ENCODE data around the gene MAPKAPK2.

MAPKAPK2 gene

DNA sequence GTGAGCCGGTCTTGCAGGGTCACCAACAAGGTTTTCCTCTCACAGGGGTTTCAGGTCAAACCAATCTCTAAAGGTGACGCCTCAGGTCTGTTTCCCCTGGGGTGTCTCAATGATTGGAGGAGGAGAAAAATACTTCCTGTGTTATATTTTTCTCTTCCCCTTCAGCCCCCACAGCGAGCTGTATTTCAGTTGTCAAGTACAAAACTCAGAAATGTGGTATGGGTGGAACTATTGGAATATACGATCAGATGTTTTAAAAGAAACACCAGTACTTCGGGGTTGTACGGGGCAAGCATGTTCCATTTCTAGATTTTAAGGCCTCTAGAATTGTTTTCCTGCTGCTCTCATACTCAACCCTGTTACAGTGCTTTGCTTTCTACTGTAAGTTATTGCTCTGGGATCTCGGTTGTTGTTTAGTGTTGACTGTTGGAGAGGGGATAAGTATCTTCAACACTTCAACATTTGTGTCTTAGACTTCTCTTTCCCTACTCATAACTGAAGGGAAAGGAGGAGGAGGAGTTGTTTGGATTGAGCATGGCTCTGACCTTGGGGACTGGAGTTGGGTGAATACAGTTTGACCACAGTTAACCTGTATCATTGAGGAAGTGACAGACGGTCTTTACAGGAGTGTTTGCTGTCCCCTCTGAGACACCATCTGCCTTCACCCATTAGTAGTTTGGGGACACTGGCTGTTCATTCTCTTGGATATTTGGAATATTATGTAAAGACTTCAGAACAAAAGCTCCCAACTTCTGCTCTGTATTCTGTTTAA, 2.0 kb downstream of the MAPKAPK2 start:
- Histone ChIP-seq H3K9me3 (ENCODE audit: insufficient read depth, low read depth, low read length) (no peaks in the 10 kb centered on the region), H3K4me2 (ENCODE audit: low read depth, low read length, poor library complexity, severe bottlenecking) (peak overlapping the region; percentile 79), H4K20me1 (ENCODE audit: insufficient read depth, low read length, poor library complexity, severe bottlenecking) (peaks cover 56% of the 10 kb centered on the region), H3K9ac (ENCODE audit: low read depth, low read length, poor library complexity, severe bottlenecking) (peak overlapping the region; percentile 81), H3K27me3 (ENCODE audit: insufficient read depth, low read length, poor library complexity, severe bottlenecking) (peaks cover 3% of the 10 kb centered on the region), H3F3A (ENCODE audit: low read depth) (no peaks in the 10 kb centered on the region), H3K4me1 (ENCODE audit: insufficient read depth, low read length, poor library complexity, severe bottlenecking) (peaks cover 45% of the 10 kb centered on the region), H2AFZ (ENCODE audit: low read length) (peak overlapping the region; percentile 29; the same call in 1 of the 2 replicates), H3K4me3 (ENCODE audit: low read length, poor library complexity, severe bottlenecking) (peak overlapping the region; percentile 92), H3K79me2 (ENCODE audit: insufficient read depth, low read length) (peaks cover 66% of the 10 kb centered on the region), H3K36me3 (ENCODE audit: insufficient read depth, low read length) (no peaks in the 10 kb centered on the region), H3K9me2 (replicated peaks; ENCODE audit: low read depth, low read length) (no peaks in the 10 kb centered on the region)
- TF ChIP-seq CTCF (conservative IDR thresholded peaks at IDR 0.05; ENCODE audit: low read length) (no peak), EZH2phosphoT487 (IDR thresholded peaks at IDR 0.05; ENCODE audit: borderline replicate concordance) (no peak)

DNA sequence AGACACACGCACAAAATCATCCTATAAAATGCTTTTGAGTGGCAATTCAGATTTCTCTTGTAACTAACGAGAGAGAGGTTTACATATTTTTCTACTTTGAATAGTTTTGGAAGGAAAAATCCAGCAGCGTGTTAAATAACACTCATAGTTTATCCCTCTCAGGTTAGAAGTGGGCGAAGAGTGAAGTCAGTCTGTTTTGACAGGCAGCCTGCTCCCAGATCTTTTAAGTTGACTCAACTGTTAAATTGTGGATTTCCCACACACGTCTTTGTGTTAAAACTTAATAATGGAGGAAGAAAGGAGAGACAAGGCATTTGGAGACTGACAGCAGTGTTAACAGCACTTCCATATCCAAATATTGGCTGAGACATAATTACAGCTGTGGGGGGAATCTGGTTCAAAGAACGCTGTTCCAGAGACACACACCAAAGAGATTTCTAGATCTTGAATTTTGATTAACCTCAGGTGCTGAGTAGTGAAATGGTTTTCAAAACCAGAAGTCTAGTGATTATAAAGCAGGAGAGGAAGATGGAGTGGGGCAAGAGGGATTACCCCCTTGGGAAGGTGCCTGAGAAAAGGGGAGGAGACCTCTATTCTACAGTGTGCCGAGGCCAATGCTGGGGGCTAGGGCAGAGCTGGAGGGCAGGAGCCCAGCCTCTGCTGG, 2.7 kb downstream of the MAPKAPK2 start:
- peaks cover 64% of the 10 kb centered on the region for H4K20me1 ChIP-seq (ENCODE audit: insufficient read depth, low read length, poor library complexity, severe bottlenecking)
- no peaks in the 10 kb centered on the region for H3F3A ChIP-seq (ENCODE audit: low read depth)
- peaks cover 3% of the 10 kb centered on the region for H3K27me3 ChIP-seq (ENCODE audit: insufficient read depth, low read length, poor library complexity, severe bottlenecking)
- no peaks in the 10 kb centered on the region for H3K9me3 ChIP-seq (ENCODE audit: insufficient read depth, low read depth, low read length)
- peaks cover 73% of the 10 kb centered on the region for H3K79me2 ChIP-seq (ENCODE audit: insufficient read depth, low read length)
- H3K9ac ChIP-seq (ENCODE audit: low read depth, low read length, poor library complexity, severe bottlenecking) = peak overlapping the region; percentile 81
- TF ChIP-seq CTCF (conservative IDR thresholded peaks at IDR 0.05; ENCODE audit: low read length) = no peak
- no peak for TF ChIP-seq EZH2phosphoT487 (IDR thresholded peaks at IDR 0.05; ENCODE audit: borderline replicate concordance)
- H3K4me1 ChIP-seq (ENCODE audit: insufficient read depth, low read length, poor library complexity, severe bottlenecking) = peaks cover 52% of the 10 kb centered on the region
- H2AFZ ChIP-seq (ENCODE audit: low read length) = no peak overlapping the region
- H3K9me2 ChIP-seq (replicated peaks; ENCODE audit: low read depth, low read length) = no peaks in the 10 kb centered on the region
- peak overlapping the region; percentile 79 for H3K4me2 ChIP-seq (ENCODE audit: low read depth, low read length, poor library complexity, severe bottlenecking)
- H3K36me3 ChIP-seq (ENCODE audit: insufficient read depth, low read length) = no peaks in the 10 kb centered on the region
- H3K4me3 ChIP-seq (ENCODE audit: low read length, poor library complexity, severe bottlenecking) = peak overlapping the region; percentile 92

- Histone ChIP-seq H3K9me3 (ENCODE audit: insufficient read depth, low read depth, low read length) (no peaks in the 10 kb centered on the region), H4K20me1 (ENCODE audit: insufficient read depth, low read length, poor library complexity, severe bottlenecking) (peaks cover 68% of the 10 kb centered on the region), H2AFZ (ENCODE audit: low read length) (no peak overlapping the region), H3K36me3 (ENCODE audit: insufficient read depth, low read length) (no peaks in the 10 kb centered on the region), H3K4me3 (ENCODE audit: low read length, poor library complexity, severe bottlenecking) (peak overlapping the region; percentile 92), H3K9ac (ENCODE audit: low read depth, low read length, poor library complexity, severe bottlenecking) (peak overlapping the region; percentile 81), H3K27me3 (ENCODE audit: insufficient read depth, low read length, poor library complexity, severe bottlenecking) (peaks cover 3% of the 10 kb centered on the region), H3F3A (ENCODE audit: low read depth) (no peaks in the 10 kb centered on the region), H3K79me2 (ENCODE audit: insufficient read depth, low read length) (peaks cover 79% of the 10 kb centered on the region), H3K9me2 (replicated peaks; ENCODE audit: low read depth, low read length) (no peaks in the 10 kb centered on the region), H3K4me2 (ENCODE audit: low read depth, low read length, poor library complexity, severe bottlenecking) (peak overlapping the region; percentile 79), H3K4me1 (ENCODE audit: insufficient read depth, low read length, poor library complexity, severe bottlenecking) (peaks cover 58% of the 10 kb centered on the region)
- no peak for TF ChIP-seq EZH2phosphoT487 (IDR thresholded peaks at IDR 0.05; ENCODE audit: borderline replicate concordance)
- TF ChIP-seq CTCF (conservative IDR thresholded peaks at IDR 0.05; ENCODE audit: low read length) = no peak
Observed at GRCh38 chr1:206687915-206688442, 3.3 kb downstream of the MAPKAPK2 start.

All from Loucy (cell line).